ENCODE measurements around the gene TMEM69. TPM values are rescaled to one million over a fixed set of nuclear protein-coding genes. Genes with fewer than 3 reads are reported as not detected.
"Not testable (repeated sequence)": the region's sequence is repeated elsewhere in the genome, so short reads cannot be mapped to it uniquely, and the experiment has no call there.

TMEM69 gene
- total and polyA plus RNA-seq, 2 experiments from 2014 or later, result 59.7 to 62.4 TPM

GRCh38 chr1:45693811-45694210 is 5.8 kb downstream of the TMEM69 start:
- not testable (repeated sequence) for ATAC-seq; H4K20me1 ChIP-seq (replicated peaks; ENCODE audit: insufficient read depth); DNase-seq (ENCODE audit: low spot score); H3K27ac Mint-ChIP-seq; H3K27ac ChIP-seq (ENCODE audit: low read depth); H3K27me3 ChIP-seq (ENCODE audit: insufficient read depth); H3K9me3 Mint-ChIP-seq; H2AFZ ChIP-seq; H3K4me3 Mint-ChIP-seq; H3K4me2 ChIP-seq; H3K4me1 ChIP-seq (ENCODE audit: insufficient read depth); H3K27me3 Mint-ChIP-seq (ENCODE audit: insufficient read depth, low read depth, poor library complexity); H3F3A ChIP-seq (replicated peaks; ENCODE audit: low read depth); H3K9me2 ChIP-seq (ENCODE audit: insufficient read depth); H3K4me3 ChIP-seq; H3K4me1 Mint-ChIP-seq
- peaks cover 24% of the 10 kb centered on the region for H3K79me2 ChIP-seq (replicated peaks; ENCODE audit: insufficient read depth)
- H3K36me3 ChIP-seq (ENCODE audit: insufficient read depth), result peaks cover 13% of the 10 kb centered on the region; the same call in 1 of the 2 replicates
- H3K36me3 Mint-ChIP-seq (ENCODE audit: low read depth), result peaks cover 33% of the 10 kb centered on the region

DNA sequence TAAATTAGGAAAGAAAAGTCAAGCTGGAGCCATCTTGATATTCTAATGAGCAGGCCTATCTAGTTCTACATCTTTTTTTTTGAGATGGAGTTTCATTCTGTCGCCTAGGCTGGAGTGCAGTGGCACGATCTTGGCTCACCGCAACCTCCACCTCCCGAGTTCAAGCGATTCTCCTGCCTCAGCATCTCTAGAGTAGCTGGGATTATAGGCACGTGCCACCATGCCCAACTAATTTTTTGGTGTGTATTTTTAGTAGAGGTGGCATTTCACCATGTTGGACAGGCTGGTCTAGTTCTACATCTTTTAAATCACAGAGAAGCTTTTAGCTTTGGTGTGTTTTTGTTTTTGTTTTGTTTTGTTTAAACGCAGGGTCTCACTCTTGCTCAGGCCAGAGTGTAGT is 6.8 kb downstream of the TMEM69 start:
- Mint-ChIP-seq H3K27me3 (ENCODE audit: insufficient read depth, low read depth, poor library complexity) (peaks cover 5% of the 10 kb centered on the region), H3K27ac (no peak overlapping the region), H3K9me3 (no peaks in the 10 kb centered on the region), H3K4me3 (no peak overlapping the region), H3K4me1 (no peaks in the 10 kb centered on the region), H3K36me3 (ENCODE audit: low read depth) (peaks cover 33% of the 10 kb centered on the region)
- no peak overlapping the region for H3K27ac ChIP-seq (ENCODE audit: low read depth)
- H3K4me3 ChIP-seq, result no peak overlapping the region
- no peaks in the 10 kb centered on the region for H3K27me3 ChIP-seq (ENCODE audit: insufficient read depth)
- no peak for DNase-seq (ENCODE audit: low spot score)
- peaks cover 9% of the 10 kb centered on the region; the same call in 1 of the 2 replicates for H3F3A ChIP-seq (replicated peaks; ENCODE audit: low read depth)
- H2AFZ ChIP-seq, result no peak overlapping the region
- H3K4me2 ChIP-seq, result no peak overlapping the region
- no peaks in the 10 kb centered on the region for H3K4me1 ChIP-seq (ENCODE audit: insufficient read depth)
- no peak for ATAC-seq
- H3K9me2 ChIP-seq (ENCODE audit: insufficient read depth), result no peaks in the 10 kb centered on the region
- H3K79me2 ChIP-seq (replicated peaks; ENCODE audit: insufficient read depth), result peaks cover 14% of the 10 kb centered on the region
- H4K20me1 ChIP-seq (replicated peaks; ENCODE audit: insufficient read depth), result 0 out of 2 replicates have a peak, but pooled peaks cover 6% of the 10 kb centered on the region
- peaks cover 13% of the 10 kb centered on the region; the same call in 1 of the 2 replicates for H3K36me3 ChIP-seq (ENCODE audit: insufficient read depth)
- TF ChIP-seq CREB1 (CRISPR knock-in tag; IDR thresholded peaks at IDR 0.05; ENCODE audit: low read depth) (no peak), EZH2 (IDR thresholded peaks at IDR 0.05; ENCODE audit: low read depth, unreplicated experiment) (no peak), JUNB (IDR thresholded peaks at IDR 0.05; ENCODE audit: unreplicated experiment) (no peak), ZNF114 (CRISPR knock-in tag; IDR thresholded peaks at IDR 0.05) (no peak), EZH2phosphoT487 (IDR thresholded peaks at IDR 0.05; ENCODE audit: unreplicated experiment) (no peak), POLR2AphosphoS5 (IDR thresholded peaks at IDR 0.05; ENCODE audit: low read depth) (no peak), STAT1 (IDR thresholded peaks at IDR 0.05; ENCODE audit: unreplicated experiment) (no peak), ZNF462 (CRISPR knock-in tag; IDR thresholded peaks at IDR 0.05) (no peak)
- TF ChIP-seq, protein P1, sequence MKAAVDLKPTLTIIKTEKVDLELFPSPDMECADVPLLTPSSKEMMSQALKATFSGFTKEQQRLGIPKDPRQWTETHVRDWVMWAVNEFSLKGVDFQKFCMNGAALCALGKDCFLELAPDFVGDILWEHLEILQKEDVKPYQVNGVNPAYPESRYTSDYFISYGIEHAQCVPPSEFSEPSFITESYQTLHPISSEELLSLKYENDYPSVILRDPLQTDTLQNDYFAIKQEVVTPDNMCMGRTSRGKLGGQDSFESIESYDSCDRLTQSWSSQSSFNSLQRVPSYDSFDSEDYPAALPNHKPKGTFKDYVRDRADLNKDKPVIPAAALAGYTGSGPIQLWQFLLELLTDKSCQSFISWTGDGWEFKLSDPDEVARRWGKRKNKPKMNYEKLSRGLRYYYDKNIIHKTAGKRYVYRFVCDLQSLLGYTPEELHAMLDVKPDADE (IDR thresholded peaks at IDR 0.05), result no peak
- TF ChIP-seq, protein P2, sequence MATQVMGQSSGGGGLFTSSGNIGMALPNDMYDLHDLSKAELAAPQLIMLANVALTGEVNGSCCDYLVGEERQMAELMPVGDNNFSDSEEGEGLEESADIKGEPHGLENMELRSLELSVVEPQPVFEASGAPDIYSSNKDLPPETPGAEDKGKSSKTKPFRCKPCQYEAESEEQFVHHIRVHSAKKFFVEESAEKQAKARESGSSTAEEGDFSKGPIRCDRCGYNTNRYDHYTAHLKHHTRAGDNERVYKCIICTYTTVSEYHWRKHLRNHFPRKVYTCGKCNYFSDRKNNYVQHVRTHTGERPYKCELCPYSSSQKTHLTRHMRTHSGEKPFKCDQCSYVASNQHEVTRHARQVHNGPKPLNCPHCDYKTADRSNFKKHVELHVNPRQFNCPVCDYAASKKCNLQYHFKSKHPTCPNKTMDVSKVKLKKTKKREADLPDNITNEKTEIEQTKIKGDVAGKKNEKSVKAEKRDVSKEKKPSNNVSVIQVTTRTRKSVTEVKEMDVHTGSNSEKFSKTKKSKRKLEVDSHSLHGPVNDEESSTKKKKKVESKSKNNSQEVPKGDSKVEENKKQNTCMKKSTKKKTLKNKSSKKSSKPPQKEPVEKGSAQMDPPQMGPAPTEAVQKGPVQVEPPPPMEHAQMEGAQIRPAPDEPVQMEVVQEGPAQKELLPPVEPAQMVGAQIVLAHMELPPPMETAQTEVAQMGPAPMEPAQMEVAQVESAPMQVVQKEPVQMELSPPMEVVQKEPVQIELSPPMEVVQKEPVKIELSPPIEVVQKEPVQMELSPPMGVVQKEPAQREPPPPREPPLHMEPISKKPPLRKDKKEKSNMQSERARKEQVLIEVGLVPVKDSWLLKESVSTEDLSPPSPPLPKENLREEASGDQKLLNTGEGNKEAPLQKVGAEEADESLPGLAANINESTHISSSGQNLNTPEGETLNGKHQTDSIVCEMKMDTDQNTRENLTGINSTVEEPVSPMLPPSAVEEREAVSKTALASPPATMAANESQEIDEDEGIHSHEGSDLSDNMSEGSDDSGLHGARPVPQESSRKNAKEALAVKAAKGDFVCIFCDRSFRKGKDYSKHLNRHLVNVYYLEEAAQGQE (IDR thresholded peaks at IDR 0.05; ENCODE audit: unreplicated experiment), result no peak
